Hepatocyte (in vitro differentiated cells): ENCODE measurements around the gene FBN1. TPM values are rescaled to one million over a fixed set of nuclear protein-coding genes. Genes with fewer than 3 reads are reported as not detected.
A peak's percentile ranks its signal among the peaks of the same experiment; 100 is the strongest.

Source experiments
- DNase-seq: peaks from one replicate; pipeline ENCODE4 v3.0.0-alpha.2; 2016; ENCODE audit warnings: low spot score
- H2AFZ ChIP-seq: fragments of 200-600 bp; sonication (generic); 2 replicates; pipeline ENCODE4 v1.6.0; 2016; ENCODE audit warnings: antibody characterized with exemption, mild to moderate bottlenecking
- H3K27ac ChIP-seq: fragments of 200-600 bp; sonication (generic); 2 replicates; pipeline ENCODE4 v1.5.1; 2016; ENCODE audit warnings: mild to moderate bottlenecking
- H3K27me3 ChIP-seq: fragments of 200-600 bp; sonication (generic); 2 replicates; pipeline ENCODE4 v1.6.1; 2016
- H3K36me3 ChIP-seq: fragments of 200-600 bp; sonication (generic); replicated peaks from 2 replicates; pipeline ENCODE4 v1.5.1; 2016; ENCODE audit warnings: low read depth; ENCODE audit not compliant: insufficient read depth
- H3K4me1 ChIP-seq: fragments of 200-600 bp; sonication (generic); 2 replicates; pipeline ENCODE4 v1.5.1; 2016; ENCODE audit warnings: mild to moderate bottlenecking, moderate library complexity; ENCODE audit not compliant: insufficient read depth
- H3K4me2 ChIP-seq: fragments of 200-600 bp; sonication (generic); 2 replicates; pipeline ENCODE4 v1.6.0; 2016
- H3K4me3 ChIP-seq: fragments of 200-600 bp; sonication (generic); 2 replicates; pipeline ENCODE4 v1.5.1; 2016; ENCODE audit warnings: mild to moderate bottlenecking
- H3K79me2 ChIP-seq: fragments of 200-600 bp; sonication (generic); 2 replicates; pipeline ENCODE4 v1.6.0; 2017; ENCODE audit warnings: mild to moderate bottlenecking
- H3K9me2 ChIP-seq: fragments of 200-600 bp; sonication (generic); replicated peaks from 2 replicates; pipeline ENCODE4 v1.6.0; 2017; ENCODE audit warnings: mild to moderate bottlenecking; ENCODE audit not compliant: insufficient read depth
- H3K9me3 ChIP-seq: fragments of 200-600 bp; sonication (generic); 2 replicates; pipeline ENCODE4 v1.5.1; 2016; ENCODE audit warnings: low read depth, mild to moderate bottlenecking
- H4K20me1 ChIP-seq: fragments of 200-600 bp; sonication (generic); 2 replicates; pipeline ENCODE4 v1.6.0; 2016; ENCODE audit warnings: mild to moderate bottlenecking; ENCODE audit not compliant: insufficient read depth, poor library complexity, severe bottlenecking
- EZH2 ChIP-seq: fragments of 200-600 bp; sonication (generic); IDR thresholded peaks from 2 replicates; pipeline ENCODE4 v1.6.1; 2016; ENCODE audit warnings: antibody characterized with exemption, mild to moderate bottlenecking, borderline replicate concordance
- EZH2phosphoT487 ChIP-seq: fragments of 200-600 bp; sonication (generic); IDR thresholded peaks from one replicate; pipeline ENCODE4 v1.6.1; 2018; ENCODE audit warnings: antibody characterized with exemption, mild to moderate bottlenecking, low read depth, moderate library complexity; ENCODE audit not compliant: unreplicated experiment, severe bottlenecking
- WGBS: methylation state at CpG from one replicate; pipeline ENCODE4 v1.1.6; 2016; ENCODE audit warnings: low lambda C conversion rate; ENCODE audit errors: missing lambda C conversion rate; 5-methylcytosine and 5-hydroxymethylcytosine counted together
- polyA plus RNA-seq: library from polyadenylated mRNA; unstranded; fragments of >200 nt; fragmentation: Nextera tagmentation; extraction: Ambion mirVana; gene quantifications from 2 replicates; pipeline ENCODE4 v1.2.1, GENCODE V29; 2016
- total RNA-seq: library from RNA; depleted of rRNA; stranded (reverse); fragments of >200 nt; gene quantifications from 2 replicates; pipeline ENCODE4 v1.2.3, GENCODE V29; 2014
- TF ChIP-seq, protein P1 (sequence below): fragments of 200-600 bp; sonication (generic); IDR thresholded peaks from 2 replicates; pipeline ENCODE4 v1.5.1; 2016; ENCODE audit warnings: antibody characterized with exemption, mild to moderate bottlenecking; ENCODE audit not compliant: poor library complexity

Gene FBN1
- total and polyA plus RNA-seq, 2 experiments from 2014 or later = 76.6 to 199 TPM

DNA sequence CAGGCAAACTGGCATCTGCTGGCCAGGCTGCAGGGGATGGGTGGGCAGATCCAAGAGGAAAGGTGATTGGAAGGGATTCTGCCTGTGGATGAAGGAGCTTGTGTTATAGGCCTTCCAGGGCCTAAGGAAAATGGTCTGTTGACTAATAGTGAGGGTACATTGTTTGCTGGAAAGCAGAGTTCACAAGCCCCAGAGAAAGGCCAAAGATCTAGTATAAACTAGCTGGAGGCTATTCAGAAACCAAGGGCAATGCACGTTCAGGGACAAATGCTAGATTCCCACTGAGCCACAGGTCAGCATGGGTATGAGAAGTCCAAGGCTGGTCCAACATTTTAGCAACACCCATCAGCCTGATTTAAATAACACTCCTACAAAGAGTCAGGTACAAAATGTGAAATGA, 74.7 kb downstream of the FBN1 start:
- H3K79me2 ChIP-seq = no peaks in the 10 kb centered on the region
- H3K9me3 ChIP-seq = no peaks in the 10 kb centered on the region
- 57% methylated on average over 1 of the region's 1 CpG for WGBS

GRCh38 chr15:48569591-48570302, 75.8 kb downstream of the FBN1 start:
- no peak for DNase-seq
- Histone ChIP-seq H2AFZ (no peak overlapping the region), H3K36me3 (no peaks in the 10 kb centered on the region), H3K79me2 (no peaks in the 10 kb centered on the region), H3K4me2 (no peak overlapping the region), H3K4me1 (peaks cover 16% of the 10 kb centered on the region), H3K27ac (no peak overlapping the region), H3K4me3 (no peak overlapping the region), H3K9me3 (no peaks in the 10 kb centered on the region), H3K9me2 (no peaks in the 10 kb centered on the region), H3K27me3 (no peaks in the 10 kb centered on the region), H4K20me1 (no peaks in the 10 kb centered on the region)
- whole genome bisulfite sequencing = 81% methylated on average over 3 of the region's 3 CpGs
- TF ChIP-seq, protein P1, sequence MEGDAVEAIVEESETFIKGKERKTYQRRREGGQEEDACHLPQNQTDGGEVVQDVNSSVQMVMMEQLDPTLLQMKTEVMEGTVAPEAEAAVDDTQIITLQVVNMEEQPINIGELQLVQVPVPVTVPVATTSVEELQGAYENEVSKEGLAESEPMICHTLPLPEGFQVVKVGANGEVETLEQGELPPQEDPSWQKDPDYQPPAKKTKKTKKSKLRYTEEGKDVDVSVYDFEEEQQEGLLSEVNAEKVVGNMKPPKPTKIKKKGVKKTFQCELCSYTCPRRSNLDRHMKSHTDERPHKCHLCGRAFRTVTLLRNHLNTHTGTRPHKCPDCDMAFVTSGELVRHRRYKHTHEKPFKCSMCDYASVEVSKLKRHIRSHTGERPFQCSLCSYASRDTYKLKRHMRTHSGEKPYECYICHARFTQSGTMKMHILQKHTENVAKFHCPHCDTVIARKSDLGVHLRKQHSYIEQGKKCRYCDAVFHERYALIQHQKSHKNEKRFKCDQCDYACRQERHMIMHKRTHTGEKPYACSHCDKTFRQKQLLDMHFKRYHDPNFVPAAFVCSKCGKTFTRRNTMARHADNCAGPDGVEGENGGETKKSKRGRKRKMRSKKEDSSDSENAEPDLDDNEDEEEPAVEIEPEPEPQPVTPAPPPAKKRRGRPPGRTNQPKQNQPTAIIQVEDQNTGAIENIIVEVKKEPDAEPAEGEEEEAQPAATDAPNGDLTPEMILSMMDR = no peak
- no peak for TF ChIP-seq EZH2
- no peak for TF ChIP-seq EZH2phosphoT487

More for the DNA sequence above, 74.7 kb downstream of the FBN1 start:
- TF ChIP-seq EZH2phosphoT487 (no peak), EZH2 (no peak)
- TF ChIP-seq, protein P1 = no peak
- Histone ChIP-seq H3K9me2 (no peaks in the 10 kb centered on the region), H3K27me3 (no peaks in the 10 kb centered on the region), H3K4me3 (no peak overlapping the region), H3K36me3 (no peaks in the 10 kb centered on the region), H3K4me2 (no peak overlapping the region), H3K27ac (no peak overlapping the region), H4K20me1 (no peaks in the 10 kb centered on the region), H3K4me1 (peaks cover 6% of the 10 kb centered on the region), H2AFZ (no peak overlapping the region)
- no peak for DNase-seq

DNA sequence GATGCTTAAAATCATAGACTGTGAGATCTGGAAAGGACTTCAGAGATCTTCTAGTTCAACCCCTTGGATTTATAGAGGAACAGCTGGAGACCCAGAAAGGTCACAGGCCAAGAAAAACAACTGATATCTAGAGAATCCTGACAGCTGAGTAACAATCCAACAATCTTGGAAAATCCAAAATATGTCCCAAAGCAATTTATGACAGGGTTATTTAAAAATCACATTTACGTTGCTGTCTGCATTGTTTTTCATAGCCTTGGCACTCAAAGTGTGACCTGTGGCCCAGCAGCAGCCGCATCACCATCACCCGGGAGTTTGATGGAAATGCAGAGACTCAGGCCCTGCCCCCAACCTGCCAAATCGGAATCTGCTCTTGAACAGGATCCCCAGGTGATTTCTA, 78.8 kb downstream of the FBN1 start:
- H4K20me1 ChIP-seq = no peaks in the 10 kb centered on the region
- H3K4me3 ChIP-seq = no peak overlapping the region
- H3K27ac ChIP-seq = peak overlapping the region; percentile 71
- H3K4me2 ChIP-seq = peak overlapping the region; percentile 19
- WGBS = 62% methylated on average over 4 of the region's 4 CpGs
- DNase-seq = no peak
- H2AFZ ChIP-seq = no peak overlapping the region
- no peaks in the 10 kb centered on the region for H3K9me3 ChIP-seq
- H3K36me3 ChIP-seq = no peaks in the 10 kb centered on the region
- H3K4me1 ChIP-seq = peaks cover 30% of the 10 kb centered on the region
- H3K79me2 ChIP-seq = peaks cover 7% of the 10 kb centered on the region
- TF ChIP-seq EZH2phosphoT487 (no peak), EZH2 (no peak)
- TF ChIP-seq, protein P1 = no peak
- H3K27me3 ChIP-seq = no peaks in the 10 kb centered on the region
- no peaks in the 10 kb centered on the region for H3K9me2 ChIP-seq
